Measurements from ENCODE around the gene LINS1.

DNA sequence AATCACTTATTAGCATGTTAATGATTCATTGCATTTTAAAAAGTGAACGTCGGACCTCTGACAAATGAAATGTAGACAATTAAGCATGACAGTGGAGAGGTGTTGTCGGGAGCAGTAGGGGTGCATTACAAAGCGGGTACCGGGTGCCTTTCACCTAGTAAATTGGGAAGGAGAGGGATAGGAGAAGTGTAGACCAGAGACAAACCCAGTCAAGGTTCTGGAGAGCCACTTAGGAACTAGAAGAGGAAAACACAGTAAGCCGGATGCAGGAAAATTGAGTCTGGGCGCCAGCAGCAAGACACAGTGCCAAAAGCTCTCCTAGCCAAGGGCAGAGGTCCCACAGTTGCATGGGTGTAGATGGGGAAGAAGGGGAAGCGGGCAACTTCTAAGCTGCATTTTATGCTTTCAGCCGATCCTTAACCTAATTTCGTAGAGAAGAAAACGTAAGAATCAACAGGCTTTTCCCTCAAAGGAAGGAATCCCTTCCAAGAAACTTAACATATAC lies 70.1 kb downstream of the LINS1 start:
- TF ChIP-seq, protein P1, sequence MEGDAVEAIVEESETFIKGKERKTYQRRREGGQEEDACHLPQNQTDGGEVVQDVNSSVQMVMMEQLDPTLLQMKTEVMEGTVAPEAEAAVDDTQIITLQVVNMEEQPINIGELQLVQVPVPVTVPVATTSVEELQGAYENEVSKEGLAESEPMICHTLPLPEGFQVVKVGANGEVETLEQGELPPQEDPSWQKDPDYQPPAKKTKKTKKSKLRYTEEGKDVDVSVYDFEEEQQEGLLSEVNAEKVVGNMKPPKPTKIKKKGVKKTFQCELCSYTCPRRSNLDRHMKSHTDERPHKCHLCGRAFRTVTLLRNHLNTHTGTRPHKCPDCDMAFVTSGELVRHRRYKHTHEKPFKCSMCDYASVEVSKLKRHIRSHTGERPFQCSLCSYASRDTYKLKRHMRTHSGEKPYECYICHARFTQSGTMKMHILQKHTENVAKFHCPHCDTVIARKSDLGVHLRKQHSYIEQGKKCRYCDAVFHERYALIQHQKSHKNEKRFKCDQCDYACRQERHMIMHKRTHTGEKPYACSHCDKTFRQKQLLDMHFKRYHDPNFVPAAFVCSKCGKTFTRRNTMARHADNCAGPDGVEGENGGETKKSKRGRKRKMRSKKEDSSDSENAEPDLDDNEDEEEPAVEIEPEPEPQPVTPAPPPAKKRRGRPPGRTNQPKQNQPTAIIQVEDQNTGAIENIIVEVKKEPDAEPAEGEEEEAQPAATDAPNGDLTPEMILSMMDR (IDR thresholded peaks at IDR 0.05; ENCODE audit: insufficient read depth, low read length, poor library complexity, severe bottlenecking) = no peak
- no peak for TF ChIP-seq EZH2phosphoT487 (conservative IDR thresholded peaks at IDR 0.05; ENCODE audit: low read length)

Data from SU-DHL-6 (cell line).